ENCODE data around the gene RFT1.

GRCh38 chr3:53065841-53066480 is 64.3 kb downstream of the RFT1 start:
- TF ChIP-seq EZH2 (IDR thresholded peaks at IDR 0.05), result no peak
- no peak for TF ChIP-seq ZNF274 (IDR thresholded peaks at IDR 0.05; ENCODE audit: low read depth, low read length)
- TF ChIP-seq, protein P1, sequence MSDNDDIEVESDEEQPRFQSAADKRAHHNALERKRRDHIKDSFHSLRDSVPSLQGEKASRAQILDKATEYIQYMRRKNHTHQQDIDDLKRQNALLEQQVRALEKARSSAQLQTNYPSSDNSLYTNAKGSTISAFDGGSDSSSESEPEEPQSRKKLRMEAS (IDR thresholded peaks at IDR 0.05), result no peak
- TF ChIP-seq RAD21 (IDR thresholded peaks at IDR 0.05; ENCODE audit: low read depth), result no peak
- no peak for TF ChIP-seq EZH2phosphoT487 (IDR thresholded peaks at IDR 0.05; ENCODE audit: borderline replicate concordance)
- no peak for TF ChIP-seq CTCF (IDR thresholded peaks at IDR 0.05 in 2 of 3, conservative IDR thresholded peaks at IDR 0.05 in 1 of 3; ENCODE audit: borderline replicate concordance in 1 of 3, insufficient read depth in 1 of 3, low read depth in 2 of 3, low read length in 2 of 3)
- no peak for TF ChIP-seq CBX3 (IDR thresholded peaks at IDR 0.05; ENCODE audit: low read depth)
- no peak for TF ChIP-seq POLR2AphosphoS5 (IDR thresholded peaks at IDR 0.05; ENCODE audit: low read depth, low read length)
